GM18505 (cell line): ENCODE measurements around the gene RNF169.
A peak's percentile ranks its signal among the peaks of the same experiment; 100 is the strongest.

ENCODE experiments used
- ATAC-seq: cut with Tn5 transposase; IDR thresholded peaks from one replicate; pipeline ENCODE4 v1.9.1; 2021; ENCODE audit not compliant: unreplicated experiment
- POLR2A ChIP-seq: IDR thresholded peaks from 4 replicates; pipeline ENCODE4 v1.6.1; 2011; ENCODE audit warnings: borderline replicate concordance; ENCODE audit not compliant: insufficient read depth, insufficient read length; ENCODE audit errors: extremely low read depth

RNF169 gene

DNA sequence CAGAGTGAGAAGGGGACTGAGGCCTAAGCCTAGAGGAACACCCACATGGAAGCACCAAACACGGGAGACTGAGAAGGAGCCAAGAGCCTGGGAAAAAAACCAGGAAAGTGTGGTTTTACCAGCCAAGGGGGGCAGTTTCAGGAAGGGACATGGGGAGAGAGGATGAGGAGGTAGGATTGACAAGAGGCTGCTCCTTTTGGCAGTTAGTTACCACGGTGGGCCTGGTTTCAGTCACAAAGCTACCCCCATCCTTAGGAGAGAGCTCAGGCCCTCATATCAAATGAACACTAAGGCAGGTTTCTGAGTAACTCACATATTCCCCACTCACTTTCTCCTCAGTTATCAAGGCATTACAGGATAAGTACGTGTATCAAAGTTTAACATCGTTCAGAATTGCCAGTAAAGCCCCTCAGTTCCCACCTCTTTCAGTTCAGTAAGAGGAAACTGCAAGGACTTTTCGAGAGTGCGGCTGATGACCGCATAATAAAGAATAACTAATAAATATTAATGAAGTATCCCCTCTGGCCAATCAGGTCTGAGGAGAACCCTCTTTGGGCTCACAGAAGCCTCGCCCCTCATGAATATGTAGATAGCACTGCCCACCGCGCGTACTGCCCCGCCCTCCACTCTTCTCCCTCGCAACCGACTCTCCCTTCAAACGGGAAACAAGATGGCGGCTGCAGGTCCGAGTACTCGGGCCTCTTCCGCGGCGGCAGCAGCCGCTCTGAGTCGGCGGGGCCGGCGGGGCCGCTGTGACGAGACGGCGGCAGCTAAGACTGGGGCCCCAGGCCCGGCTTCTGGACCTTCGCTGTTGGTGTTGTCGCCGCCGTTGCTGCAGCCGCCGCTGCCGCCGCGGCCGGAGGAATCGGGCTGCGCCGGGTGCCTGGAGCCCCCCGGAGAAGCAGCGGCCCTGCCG is at the start of gene RNF169:
Gene RNF169 (plus strand): TSS at position 639 of the 916 bp plus-strand sequence. CDS start 32 bp downstream, at position 671.
- peak; percentile 94 for ATAC-seq
- TF ChIP-seq POLR2A = peak; percentile 91

GRCh38 chr11:74699615-74700396 is 48.8 kb upstream of the RNF169 start:
- ATAC-seq = no peak
- no peak for TF ChIP-seq POLR2A

GRCh38 chr11:74701351-74701750 is 47.3 kb upstream of the RNF169 start:
- TF ChIP-seq POLR2A = no peak
- ATAC-seq = no peak

DNA sequence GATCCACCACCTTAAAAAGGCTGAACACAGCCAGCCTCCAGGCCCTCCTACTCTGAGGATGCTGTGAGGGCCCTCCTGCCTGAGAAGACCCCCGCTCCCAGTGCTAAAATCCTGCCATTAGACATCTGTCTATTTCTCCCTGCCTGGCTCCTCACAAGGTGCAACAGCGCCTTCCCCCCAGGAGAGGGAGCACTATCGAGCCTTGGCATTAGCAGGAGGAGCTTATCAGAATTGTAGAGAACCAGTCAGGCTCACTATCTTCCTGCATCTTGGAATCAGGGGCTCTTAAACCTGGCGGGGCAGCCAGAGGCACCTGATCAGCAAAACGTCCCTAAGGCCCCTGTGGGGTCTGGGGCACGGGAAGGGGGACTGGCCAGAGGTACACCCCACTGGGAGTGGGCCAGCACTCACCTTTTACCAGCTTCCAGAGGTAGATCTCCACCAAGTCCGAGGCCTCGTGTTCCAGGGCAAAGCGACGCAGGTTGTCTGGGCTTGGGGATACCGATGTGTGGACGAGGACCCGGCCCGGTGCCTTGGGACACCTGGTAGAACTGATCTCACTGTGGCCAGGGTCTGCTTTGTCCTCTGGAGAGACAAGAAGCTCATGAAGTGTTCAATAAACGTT is 46.2 kb upstream of the RNF169 start:
- no peak for ATAC-seq
- TF ChIP-seq POLR2A = no peak

DNA sequence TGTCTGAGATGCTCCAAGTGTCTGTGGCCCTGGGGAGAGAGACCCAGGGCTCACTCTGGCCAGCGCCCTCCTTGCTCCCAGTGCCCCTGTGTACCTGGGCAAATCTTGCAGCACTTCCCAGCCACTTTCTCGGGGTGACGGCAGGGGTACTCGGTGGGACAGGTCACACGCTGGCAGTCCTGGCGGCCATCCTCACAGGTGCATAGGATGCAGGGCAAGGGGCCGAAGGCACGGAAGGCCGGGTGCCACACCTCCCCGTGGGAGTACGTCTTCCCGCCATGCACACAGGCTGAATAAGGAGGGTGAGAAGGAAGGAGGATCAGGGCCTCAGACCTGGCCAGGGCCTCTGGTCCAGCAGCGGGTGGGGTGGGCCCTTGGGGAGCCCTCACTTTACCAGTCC is 45.4 kb upstream of the RNF169 start:
- TF ChIP-seq POLR2A = no peak
- ATAC-seq = no peak

DNA sequence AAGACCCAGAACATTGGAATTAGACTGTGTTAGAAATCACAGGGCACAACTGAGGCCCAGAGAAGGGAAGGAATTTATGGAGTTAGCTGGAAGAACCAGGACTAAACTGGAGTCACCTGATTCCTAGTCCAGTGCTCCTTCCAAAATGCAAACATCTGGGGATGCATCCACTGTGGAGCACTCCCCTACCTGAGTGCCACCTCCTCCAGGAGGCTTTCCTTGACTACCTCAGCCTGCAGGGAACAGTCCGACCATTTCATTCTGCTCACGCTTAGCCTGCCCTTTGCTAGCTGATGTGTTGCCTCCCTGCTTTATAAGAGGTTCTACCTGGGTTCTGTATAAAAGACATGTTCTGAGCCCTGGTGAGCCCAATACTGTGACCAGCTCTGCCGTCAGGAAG is 41.5 kb upstream of the RNF169 start:
- TF ChIP-seq POLR2A = no peak
- no peak for ATAC-seq

GRCh38 chr11:74707602-74708510 is 40.8 kb upstream of the RNF169 start:
- no peak for TF ChIP-seq POLR2A
- ATAC-seq = no peak

GRCh38 chr11:74709175-74709574 is 39.5 kb upstream of the RNF169 start:
- ATAC-seq = no peak

GRCh38 chr11:74710281-74710938 is 38.2 kb upstream of the RNF169 start:
- ATAC-seq = no peak
- TF ChIP-seq POLR2A = no peak

More at GRCh38 chr11:74709175-74709574, 39.5 kb upstream of the RNF169 start:
- TF ChIP-seq POLR2A = no peak

DNA sequence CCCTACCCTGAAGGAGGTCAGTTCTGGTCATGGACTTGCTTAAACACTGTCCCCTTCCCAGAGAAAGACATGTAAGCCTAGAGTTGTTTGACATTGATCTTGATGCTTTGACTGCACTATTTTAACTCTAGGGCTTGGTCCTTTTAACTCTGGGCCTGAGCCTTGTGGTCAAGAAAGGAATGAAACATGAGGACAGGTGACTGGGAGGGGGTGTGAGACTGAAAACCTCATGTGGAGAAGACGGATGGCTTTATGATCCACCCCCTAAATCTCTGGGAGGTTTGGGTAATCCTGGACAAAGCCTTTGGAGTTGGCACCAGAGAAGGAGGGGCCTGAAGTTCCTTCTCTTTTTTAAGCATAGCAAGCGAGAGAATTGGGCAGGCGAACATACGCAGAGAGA is 35.0 kb upstream of the RNF169 start:
- ATAC-seq = no peak
- TF ChIP-seq POLR2A = no peak

DNA sequence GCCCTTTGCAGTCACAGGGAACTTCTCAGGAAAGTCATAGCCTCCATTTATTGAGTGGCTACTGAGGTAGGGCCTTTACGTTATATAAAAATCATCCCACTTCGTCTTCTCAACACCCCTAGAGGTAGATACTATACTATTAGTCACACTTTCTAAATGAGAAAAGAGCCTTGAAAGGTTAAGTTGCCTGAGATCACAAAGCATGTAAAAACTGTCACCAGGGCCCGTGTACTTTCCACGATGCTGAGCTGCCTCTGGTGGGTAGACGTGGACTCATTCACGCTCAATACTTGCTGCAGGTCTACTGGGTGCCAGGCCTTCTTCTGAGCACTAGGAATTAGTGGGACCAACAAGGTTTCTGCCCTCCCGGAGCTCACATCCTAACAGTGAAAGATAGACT is 33.7 kb upstream of the RNF169 start:
- no peak for TF ChIP-seq POLR2A

More for the DNA sequence above, 33.7 kb upstream of the RNF169 start:
- ATAC-seq = no peak
